Keratinocyte (primary cell): ENCODE data around the gene C11orf68.

ENCODE experiments used
- CTCF ChIP-seq, 3 experiments: IDR thresholded peaks in 1 of 3; conservative IDR thresholded peaks in 1 of 3; optimal IDR thresholded peaks in 1 of 3; 2 replicates in 2 of 3; 3 replicates in 1 of 3; pipeline versions ENCODE3 to v1.5.1; 2011; ENCODE audit warnings: low read length in 3 of 3, mild to moderate bottlenecking in 3 of 3, moderate library complexity in 2 of 3, control low read depth in 1 of 3, inconsistent platforms in 1 of 3; ENCODE audit not compliant: insufficient read depth in 2 of 3; ENCODE audit errors: extremely low read depth in 1 of 3
- EZH2 ChIP-seq: IDR thresholded peaks from one replicate; pipeline ENCODE4 v1.6.1; 2012; ENCODE audit warnings: inconsistent platforms, mild to moderate bottlenecking, low read length, moderate library complexity

- no peak for TF ChIP-seq CTCF (optimal IDR thresholded peaks at IDR 0.05 in 1 of 3, IDR thresholded peaks at IDR 0.05 in 1 of 3, conservative IDR thresholded peaks at IDR 0.05 in 1 of 3; ENCODE audit: extremely low read depth in 1 of 3, insufficient read depth in 2 of 3, low read length in 3 of 3)
- no peak for TF ChIP-seq EZH2
Observed at GRCh38 chr11:65944767-65945166, 25.9 kb upstream of the C11orf68 start.
